GM12878 (cell line): ENCODE data around the gene PDE3B. TPM values are rescaled to one million over a fixed set of nuclear protein-coding genes. Genes with fewer than 3 reads are reported as not detected.

Experiments
- ATAC-seq: fragments of 200-7000 bp; cut with Tn5 transposase; 3 replicates; pipeline ENCODE4 v1.9.1; 2020; ENCODE audit warnings: mild to moderate bottlenecking, moderate library complexity
- BruUV-seq: library from RNA; stranded (reverse); fragments of 400-500 nt; replicated peaks from 2 replicates; lab custom pipeline; 2021; lab: Mats Ljungman, UMichigan
- CTCF ChIA-PET: fragments of 300-600 bp; sonication (Branson Sonifier 250); formaldehyde crosslinking; extraction: SDS; loops from one replicate; lab custom pipeline; 2021; ENCODE audit warnings: inconsistent platforms; lab: Yijun Ruan, JAX
- POLR2A ChIA-PET: fragments of 350-600 bp; formaldehyde crosslinking; extraction: SDS; loops from one replicate; lab custom pipeline; 2021; ENCODE audit warnings: inconsistent platforms; lab: Charles Lee
- RAD21 ChIA-PET: fragments of 300-600 bp; sonication (Branson Sonifier 250); formaldehyde crosslinking; loops from one replicate; lab custom pipeline; 2023; ENCODE audit warnings: antibody characterized with exemption; ENCODE audit not compliant: unreplicated experiment; lab: Charles Lee
- SMC1A ChIA-PET: fragments of 300-600 bp; sonication (Branson Sonifier 250); formaldehyde crosslinking; loops from one replicate; lab custom pipeline; 2023; ENCODE audit not compliant: unreplicated experiment, uncharacterized antibody; lab: Charles Lee
- DNase-seq: peaks from one replicate; pipeline ENCODE4 v3.0.0-alpha.2; 2011; ENCODE audit warnings: low read depth, low spot score
- FAIRE-seq: peaks from 3 replicates; lab custom pipeline; 2011; peaks lifted over from hg19 to GRCh38; lab: Jason Lieb, UNC
- H2AFZ ChIP-seq: 2 replicates; pipeline ENCODE4 v1.6.0; 2011; ENCODE audit warnings: low read depth, low read length, control low read depth; ENCODE audit not compliant: control insufficient read depth
- H3K27ac ChIP-seq: 2 replicates; pipeline ENCODE4 v1.5.1; 2011; ENCODE audit warnings: control low read depth; ENCODE audit not compliant: control insufficient read depth, insufficient read depth
- H3K27me3 ChIP-seq, 2 experiments: replicated peaks in 1 of 2; 2 replicates each; pipeline versions ENCODE4 v1.6.0 to v1.6.1; 2011; ENCODE audit warnings: low read length in 1 of 2; ENCODE audit not compliant: control insufficient read depth in 2 of 2, insufficient read depth in 2 of 2
- H3K36me3 ChIP-seq, 2 experiments: 2 replicates each; pipeline ENCODE4 v1.5.1; 2011; ENCODE audit warnings: low read length in 1 of 2; ENCODE audit not compliant: control insufficient read depth in 2 of 2, insufficient read depth in 2 of 2
- H3K4me1 ChIP-seq: 2 replicates; pipeline ENCODE4 v1.6.1; 2011; ENCODE audit warnings: mild to moderate bottlenecking, low read length, moderate library complexity, mixed read lengths; ENCODE audit not compliant: control insufficient read depth, insufficient read depth
- H3K4me2 ChIP-seq: 2 replicates; pipeline ENCODE4 v1.6.0; 2011; ENCODE audit warnings: control low read depth; ENCODE audit not compliant: control insufficient read depth, insufficient read depth
- H3K4me3 ChIP-seq: fragments of 200-600 bp; sonication (generic); 2 replicates; pipeline ENCODE4 v1.5.1; 2016
- H3K79me2 ChIP-seq: 2 replicates; pipeline ENCODE4 v1.6.0; 2011; ENCODE audit warnings: low read length; ENCODE audit not compliant: control insufficient read depth, insufficient read depth
- H3K9ac ChIP-seq: 2 replicates; pipeline ENCODE4 v1.8.0; 2011; ENCODE audit warnings: low read length, control low read depth, mixed read lengths; ENCODE audit not compliant: control insufficient read depth, insufficient read depth
- H3K9me3 ChIP-seq: replicated peaks from 3 replicates; pipeline ENCODE4 v1.5.1; 2011; ENCODE audit warnings: mild to moderate bottlenecking, low read length; ENCODE audit not compliant: control insufficient read depth, insufficient read depth
- H4K20me1 ChIP-seq: 2 replicates; pipeline ENCODE4 v1.6.0; 2011; ENCODE audit not compliant: control insufficient read depth, insufficient read depth
- CHD4 ChIP-seq: fragments of 200-600 bp; sonication (generic); IDR thresholded peaks from 2 replicates; pipeline ENCODE4 v1.6.1; 2016; ENCODE audit warnings: mild to moderate bottlenecking
- CREB1 ChIP-seq: IDR thresholded peaks from 2 replicates; pipeline ENCODE4 v1.6.1; 2012; ENCODE audit warnings: low read depth, mild to moderate bottlenecking, inconsistent platforms
- CREM ChIP-seq: IDR thresholded peaks from 2 replicates; pipeline ENCODE4 v1.6.1; 2014; ENCODE audit warnings: antibody characterized with exemption, low read depth
- HDAC6 ChIP-seq: fragments of 200-600 bp; sonication (generic); IDR thresholded peaks from one replicate; pipeline ENCODE4 v1.8.0; 2017; ENCODE audit warnings: antibody characterized with exemption; ENCODE audit not compliant: unreplicated experiment
- HDGF ChIP-seq: fragments of 450-650 bp; IDR thresholded peaks from 2 replicates; pipeline ENCODE4 v1.6.1; 2016; ENCODE audit warnings: antibody characterized with exemption
- IKZF1 ChIP-seq: fragments of 450-650 bp; conservative IDR thresholded peaks from 2 replicates; pipeline ENCODE4 v1.6.1; 2017; ENCODE audit warnings: antibody characterized with exemption, mild to moderate bottlenecking
- IKZF2 ChIP-seq, 2 experiments: fragments of 450-650 bp; IDR thresholded peaks; 2 replicates each; pipeline ENCODE4 v1.6.1; 2017; ENCODE audit warnings: mild to moderate bottlenecking in 2 of 2, moderate library complexity in 2 of 2
- MEF2B ChIP-seq: fragments of 450-650 bp; IDR thresholded peaks from 2 replicates; pipeline ENCODE4 v1.6.1; 2018; ENCODE audit warnings: mild to moderate bottlenecking, moderate library complexity; ENCODE audit not compliant: partially characterized antibody, poor library complexity, severe bottlenecking
- MYB ChIP-seq: fragments of 150-350 bp; IDR thresholded peaks from 2 replicates; pipeline ENCODE4 v1.6.1; 2014; ENCODE audit warnings: mild to moderate bottlenecking, low read depth, low read length, borderline replicate concordance
- MYC ChIP-seq: IDR thresholded peaks from 2 replicates; pipeline ENCODE4 v1.6.1; 2011; ENCODE audit warnings: mild to moderate bottlenecking, low read length, moderate library complexity, inconsistent platforms; ENCODE audit not compliant: insufficient read depth, insufficient replicate concordance, insufficient read length, severe bottlenecking
- NR2C1 ChIP-seq: fragments of 450-650 bp; IDR thresholded peaks from 2 replicates; pipeline ENCODE4 v1.6.1; 2017; ENCODE audit warnings: antibody characterized with exemption, mild to moderate bottlenecking, moderate library complexity
- PAX8 ChIP-seq: fragments of 450-650 bp; IDR thresholded peaks from 2 replicates; pipeline ENCODE4 v1.6.1; 2017; ENCODE audit warnings: mild to moderate bottlenecking, moderate library complexity
- POLR2A ChIP-seq: IDR thresholded peaks from 2 replicates; pipeline ENCODE4 v1.6.1; 2011; ENCODE audit warnings: low read depth, mild to moderate bottlenecking, low read length
- POLR2AphosphoS5 ChIP-seq: IDR thresholded peaks from 2 replicates; pipeline ENCODE4 v1.6.1; 2011; ENCODE audit warnings: mild to moderate bottlenecking, low read length, inconsistent platforms
- RB1 ChIP-seq: fragments of 450-650 bp; formaldehyde crosslinking; IDR thresholded peaks from 2 replicates; pipeline ENCODE4 v1.6.1; 2017; ENCODE audit warnings: mild to moderate bottlenecking, borderline replicate concordance
- RBBP5 ChIP-seq: fragments of 200-600 bp; sonication (generic); conservative IDR thresholded peaks from 2 replicates; pipeline ENCODE4 v1.6.1; 2016
- SIX5 ChIP-seq: IDR thresholded peaks from 2 replicates; pipeline ENCODE4 v1.6.1; 2011; ENCODE audit warnings: mild to moderate bottlenecking, low read depth, low read length, moderate library complexity; ENCODE audit not compliant: severe bottlenecking
- WRNIP1 ChIP-seq: IDR thresholded peaks from 2 replicates; pipeline ENCODE4 v1.6.1; 2011; ENCODE audit warnings: low read depth, low read length, improper control_type of control experiment, borderline replicate concordance
- YBX1 ChIP-seq: fragments of 450-650 bp; IDR thresholded peaks from 2 replicates; pipeline ENCODE4 v1.6.1; 2016; ENCODE audit warnings: antibody characterized with exemption
- ZNF384 ChIP-seq: IDR thresholded peaks from 2 replicates; pipeline ENCODE4 v1.6.1; 2012; ENCODE audit warnings: low read depth, mild to moderate bottlenecking, low read length, improper control_type of control experiment, borderline replicate concordance
- ZNF687 ChIP-seq: fragments of 450-650 bp; IDR thresholded peaks from 2 replicates; pipeline ENCODE4 v1.6.1; 2017; ENCODE audit warnings: mild to moderate bottlenecking, moderate library complexity
- WGBS: methylation state at CpG from one replicate; pipeline ENCODE4 v1.1.6; 2016; ENCODE audit warnings: low lambda C conversion rate; ENCODE audit not compliant: insufficient replicate concordance, insufficient coverage; ENCODE audit errors: missing lambda C conversion rate; 5-methylcytosine and 5-hydroxymethylcytosine counted together
- in situ Hi-C: fragments of 300-500 bp; cut with MboI; formaldehyde crosslinking; loops from 9 replicates; pipeline ENCODE4 v1.14.3; 2018; ENCODE audit warnings: mixed read lengths
- intact Hi-C: fragments of 100-400 bp; cut with micrococcal nuclease; formaldehyde crosslinking; loops from one replicate; pipeline ENCODE4 v1.14.2; 2022; ENCODE audit not compliant: unreplicated experiment
- polyA plus RNA-seq, 11 experiments: library from polyadenylated mRNA; depleted of rRNA in 4 of 11; unstranded in 6 of 11; stranded (reverse) in 5 of 11; fragments of >200 nt; fragmentation: Nextera tagmentation in 4 of 11; fragmentation: Illumina TruSeq in 1 of 11; extraction: Ambion mirVana in 4 of 11; extraction: Trizol in 1 of 11; gene quantifications; 1 replicate in 1 of 11; 2 replicates in 10 of 11; pipeline versions ENCODE4 v1.2.1 to v1.2.3, GENCODE V29; 2011 to 2016; ENCODE audit warnings: inconsistent platforms in 2 of 11, missing spikeins in 2 of 11, low read depth in 1 of 11
- total RNA-seq, 4 experiments: library from RNA; depleted of rRNA in 3 of 4; stranded (reverse); fragments of >200 nt in 3 of 4; fragmentation: Illumina TruSeq in 1 of 4; extraction: Trizol in 1 of 4; gene quantifications; 2 replicates each; pipeline versions ENCODE4 v1.2.1 to v1.2.3, GENCODE V29; 2013 to 2021

The PDE3B gene
- total and polyA plus RNA-seq, 10 of the 15 experiments (the other 5 are each of a cell fraction or from before 2014, with no cell fraction given) = 0.04 to 3.1 (median 1.9) TPM

- intact Hi-C loops (loop anchor here (5.0 kb wide), 1 partner anchor 124 kb away; no protein-coding TSS in a partner anchor), in situ Hi-C loops (no loop called here)
- Histone ChIP-seq H3K4me3 (peak overlapping the region; percentile 51), H3K36me3 (no peaks in the 10 kb centered on the region), H4K20me1 (no peaks in the 10 kb centered on the region), H2AFZ (peak overlapping the region; percentile 80), H3K27me3 (no peaks in the 10 kb centered on the region), H3K79me2 (no peaks in the 10 kb centered on the region), H3K4me1 (peaks cover 4% of the 10 kb centered on the region; the same call in 1 of the 2 replicates), H3K9ac (peak overlapping the region; percentile 49; the same call in 1 of the 2 replicates), H3K4me2 (peak overlapping the region; percentile 84), H3K27ac (peak overlapping the region; percentile 65), H3K9me3 (no peaks in the 10 kb centered on the region)
- TSS peak; percentile 80 for BruUV-seq
- DNase-seq (no peak), ATAC-seq (peak; percentile 69), FAIRE-seq (peak; percentile 71)
- CTCF ChIA-PET = interaction anchor here (1.6 kb wide), 1 partner anchor 16 kb away, joined by 6 read pairs; no protein-coding TSS in a partner anchor
- SMC1A ChIA-PET = no interaction called here
- RAD21 ChIA-PET = interaction anchor here (1.5 kb wide), 1 partner anchor 17 kb away, joined by 7 read pairs; no protein-coding TSS in a partner anchor
- POLR2A ChIA-PET = no interaction called here
- 1% methylated on average over 67 of the region's 67 CpGs for WGBS
- no peak for TF ChIP-seq CHD4
- peak; percentile 45; the same call in 1 of the 2 replicates for TF ChIP-seq POLR2AphosphoS5
- peak; percentile 19; the same call in 1 of the 2 replicates for TF ChIP-seq CREM
- no peak for TF ChIP-seq PAX8
- no peak for TF ChIP-seq MEF2B
- TF ChIP-seq ZNF687 = peak; percentile 43; the same call in 1 of the 2 replicates
- no peak for TF ChIP-seq IKZF1
- TF ChIP-seq CREB1 = no peak; the same call in 1 of the 2 replicates
- TF ChIP-seq MYC = peak; percentile 25
- TF ChIP-seq HDGF = no peak
- TF ChIP-seq HDAC6 = no peak
- no peak for TF ChIP-seq ZNF384
- no peak for TF ChIP-seq RBBP5
- TF ChIP-seq POLR2A = peak; percentile 78
- no peak for TF ChIP-seq SIX5
- no peak for TF ChIP-seq YBX1
- TF ChIP-seq MYB = no peak
- TF ChIP-seq RB1 = no peak
- no peak for TF ChIP-seq NR2C1
- no peak for TF ChIP-seq IKZF2 (IDR thresholded peaks at IDR 0.05)
- no peak for TF ChIP-seq WRNIP1
Observed at GRCh38 chr11:14891143-14892035, 247.8 kb downstream of the PDE3B start.
